Heart right ventricle (tissue), 16 donors: Measurements from ENCODE around the gene NFU1. TPM values are rescaled to one million over a fixed set of nuclear protein-coding genes. Genes with fewer than 3 reads are reported as not detected.

Experiments used
- ATAC-seq, 8 donors: fragments of 200-7000 bp; cut with Tn5 transposase; one replicate each; pipeline ENCODE4 v1.9.1; 2020; ENCODE audit warnings: mild to moderate bottlenecking in 8 of 8, moderate library complexity in 8 of 8, moderate number of reproducible peaks in 1 of 8
- DNase-seq, 2 donors: peaks; one replicate each; pipeline ENCODE4 v3.0.0-alpha.2; 2020
- H3K27ac ChIP-seq, 10 donors: fragments of 200-600 bp; sonication (generic) in 2 of 10; one replicate each; pipeline versions ENCODE4 v1.5.0 to v1.8.0; 2020 to 2022; ENCODE audit warnings: mild to moderate bottlenecking in 3 of 10
- H3K27me3 ChIP-seq, 7 donors: fragments of 200-600 bp; one replicate each; pipeline ENCODE4 v1.8.0; 2021 to 2022; ENCODE audit warnings: mild to moderate bottlenecking in 2 of 7
- H3K36me3 ChIP-seq, 9 donors: fragments of 200-600 bp; sonication (generic) in 1 of 9; one replicate each; pipeline versions ENCODE4 v1.5.0 to v1.8.0; 2020 to 2022; ENCODE audit warnings: mild to moderate bottlenecking in 2 of 9
- H3K4me1 ChIP-seq, 9 donors: fragments of 200-600 bp; sonication (generic) in 1 of 9; one replicate each; pipeline versions ENCODE4 v1.5.0 to v1.8.0; 2020 to 2022; ENCODE audit warnings: mild to moderate bottlenecking in 4 of 9
- H3K4me3 ChIP-seq, 10 donors: fragments of 200-600 bp; sonication (generic) in 2 of 10; one replicate each; pipeline versions ENCODE4 v1.5.0 to v1.8.0; 2020 to 2022; ENCODE audit warnings: mild to moderate bottlenecking in 7 of 10, moderate library complexity in 2 of 10
- H3K9me3 ChIP-seq, 11 donors: fragments of 200-600 bp in 10 of 11; sonication (generic) in 2 of 11; one replicate each; pipeline versions ENCODE4 v1.5.0 to v1.8.0; 2013 to 2022; ENCODE audit warnings: mild to moderate bottlenecking in 2 of 11, control low read depth in 1 of 11, moderate library complexity in 1 of 11
- CTCF ChIP-seq, 9 donors: fragments of 200-600 bp; sonication (generic) in 2 of 9; IDR thresholded peaks; one replicate each; pipeline versions ENCODE4 v1.5.0 to v1.8.0; 2021 to 2022; ENCODE audit warnings: antibody characterized with exemption in 9 of 9, mild to moderate bottlenecking in 5 of 9, moderate library complexity in 1 of 9
- WGBS, 2 donors: extraction: QIAGEN DNeasy Blood & Tissue Kit; methylation state at CpG; one replicate each; pipeline ENCODE4 v1.1.7; 2013; ENCODE audit warnings: inconsistent platforms in 1 of 2; 5-methylcytosine and 5-hydroxymethylcytosine counted together
- intact Hi-C, 10 donors: fragments of 100-400 bp; cut with DNase I; formaldehyde crosslinking; loops; one replicate each; pipeline versions ENCODE4 v1.11.1 to v1.14.2; 2022
- polyA plus RNA-seq, 2 donors: library from polyadenylated mRNA; stranded (reverse); fragments of 200-250 nt; gene quantifications; one replicate each; pipeline ENCODE4 v1.2.3, GENCODE V29; 2013
- total RNA-seq, 10 donors: library from RNA; stranded (reverse); fragmentation: NEBNext Ultra II Directional in 3 of 10; extraction: Animal tissue kit (Norgen Biotek cat#: 25700) in 3 of 10; gene quantifications; one replicate each; pipeline versions ENCODE4 v1.2.1 to v1.2.4, GENCODE V29; 2021 to 2023
- donor health status: Arrhythmogenic right ventricular cardiomyopathy.
- donor health status: ischemic (EF 13 %, LVEDD 7.1; RV severe dilation, severe dysfunction).
- donor health status: healthy with polysubstance abuse.
- donor health status: DM: no; HTN: yes; CAD: no.
- donor health status: DM: no; HTN: no; CAD: no.
- donor health status: ischemic (EF 25% LVEDD 6.9; RV normal size, moderate dysfunction).
- donor health status: ischemic (EF 25% LVEDD 5.7; RV mildly dilated, moderate dysfunction).
- donor health status: healthy.
- donor health status: DM: yes; HTN: yes; CAD: no.
- donor health status: Ischemic cardiomyopathy.
- donor health status: ischemic (EF 35%, LVEDD 5.7; RV mildly dilated, moderate dysfunction).
- donor health status: nonischemic (EF 11% LVEDD 7.7; RV severe dilation, severe dysfunction).
- donor health status: DM: yes; HTN: yes; CAD: no.
- donor health status: PGD.
- donor health status: ischemic (EF 29% LVEDD 5.4; RV normal size, mild dysfunction).
- donor health status: nonischemic (EF 23%, LVEDD 6.1; RV moderate dilation, normal function).

The NFU1 gene
- total and polyA plus RNA-seq, 12 donors = 72.0 to 148 (median 120) TPM

GRCh38 chr2:69348781-69349180 is 88.5 kb downstream of the NFU1 start:
- H3K9me3 ChIP-seq = no peaks in the 10 kb centered on the region
- no peaks in the 10 kb centered on the region for H3K27me3 ChIP-seq
- H3K4me1 ChIP-seq = no peaks in the 10 kb centered on the region
- intact Hi-C loops = no loop called here
- H3K27ac ChIP-seq = no peak overlapping the region
- DNase-seq (no peak), ATAC-seq (no peak)
- peaks cover 0 to 100% (median 62%) of the 10 kb centered on the region in 9 donors for H3K36me3 ChIP-seq
- 92 to 100% methylated on average over 1 of the region's 1 CpG for WGBS, 2 donors
- H3K4me3 ChIP-seq = no peak overlapping the region
- TF ChIP-seq CTCF (IDR thresholded peaks at IDR 0.05) = no peak

Other genes with a start within 250 kb of the NFU1 start
- 10 to 100 TPM; 30.8 to 90.3 (median 65.7) TPM for gene GFPT1, start 50.2 kb downstream of the NFU1 start, total RNA-seq
- gene GFPT1, start 50.2 kb downstream of the NFU1 start, polyA plus RNA-seq = 10 to 100 TPM in 1 of 2 donors, 1 to 10 TPM in 1; 5.0 to 14.4 TPM
- gene AAK1, start 206.3 kb upstream of the NFU1 start, total RNA-seq = 100 to 1,000 TPM in 7 of 10 donors, 10 to 100 TPM in 3; 70.2 to 148 (median 125) TPM
- gene AAK1, start 206.3 kb upstream of the NFU1 start, polyA plus RNA-seq = 10 to 100 TPM; 10.1 to 34.2 TPM